GM12873 (cell line): ENCODE data around the gene ZSWIM6.

Source experiments
- TF ChIP-seq, protein P1 (sequence below): IDR thresholded peaks from 2 replicates; pipeline ENCODE4 v1.5.1; 2012; ENCODE audit warnings: low read depth, mild to moderate bottlenecking, moderate library complexity, low read length, control low read depth; ENCODE audit not compliant: insufficient read depth; ENCODE audit errors: missing control alignments

Gene ZSWIM6

GRCh38 chr5:61460471-61460870 lies 128.4 kb downstream of the ZSWIM6 start:
- TF ChIP-seq, protein P1, sequence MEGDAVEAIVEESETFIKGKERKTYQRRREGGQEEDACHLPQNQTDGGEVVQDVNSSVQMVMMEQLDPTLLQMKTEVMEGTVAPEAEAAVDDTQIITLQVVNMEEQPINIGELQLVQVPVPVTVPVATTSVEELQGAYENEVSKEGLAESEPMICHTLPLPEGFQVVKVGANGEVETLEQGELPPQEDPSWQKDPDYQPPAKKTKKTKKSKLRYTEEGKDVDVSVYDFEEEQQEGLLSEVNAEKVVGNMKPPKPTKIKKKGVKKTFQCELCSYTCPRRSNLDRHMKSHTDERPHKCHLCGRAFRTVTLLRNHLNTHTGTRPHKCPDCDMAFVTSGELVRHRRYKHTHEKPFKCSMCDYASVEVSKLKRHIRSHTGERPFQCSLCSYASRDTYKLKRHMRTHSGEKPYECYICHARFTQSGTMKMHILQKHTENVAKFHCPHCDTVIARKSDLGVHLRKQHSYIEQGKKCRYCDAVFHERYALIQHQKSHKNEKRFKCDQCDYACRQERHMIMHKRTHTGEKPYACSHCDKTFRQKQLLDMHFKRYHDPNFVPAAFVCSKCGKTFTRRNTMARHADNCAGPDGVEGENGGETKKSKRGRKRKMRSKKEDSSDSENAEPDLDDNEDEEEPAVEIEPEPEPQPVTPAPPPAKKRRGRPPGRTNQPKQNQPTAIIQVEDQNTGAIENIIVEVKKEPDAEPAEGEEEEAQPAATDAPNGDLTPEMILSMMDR, result no peak

- TF ChIP-seq, protein P1, result no peak
Measured at GRCh38 chr5:61461417-61461816, 129.4 kb downstream of the ZSWIM6 start.

GRCh38 chr5:61461926-61462325 lies 129.9 kb downstream of the ZSWIM6 start:
- TF ChIP-seq, protein P1, result no peak

GRCh38 chr5:61463596-61463995 lies 131.5 kb downstream of the ZSWIM6 start:
- TF ChIP-seq, protein P1, result no peak

- TF ChIP-seq, protein P1, result no peak
Measured at GRCh38 chr5:61464512-61464911, 132.5 kb downstream of the ZSWIM6 start.

DNA sequence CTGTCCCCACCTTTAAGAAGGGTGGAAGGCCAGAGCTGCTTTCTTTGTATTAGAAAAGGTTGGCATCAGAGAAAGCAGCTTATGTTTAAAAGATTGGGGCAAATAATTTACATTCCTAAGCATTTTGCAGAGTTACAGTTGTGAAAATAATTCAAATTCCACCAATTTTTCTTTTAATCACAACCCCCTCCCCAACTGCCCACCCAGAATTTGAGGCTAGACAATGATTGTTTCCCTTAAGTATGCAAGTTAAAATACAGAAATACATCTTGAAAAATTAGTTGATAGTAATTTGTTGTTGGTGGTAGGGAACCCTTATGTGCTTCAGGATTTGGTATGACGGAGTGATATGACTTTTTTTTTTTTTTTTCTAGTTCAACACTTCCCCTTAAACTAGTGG lies 133.0 kb downstream of the ZSWIM6 start:
- TF ChIP-seq, protein P1, result no peak

- TF ChIP-seq, protein P1, result no peak
Measured at GRCh38 chr5:61465496-61465895, 133.4 kb downstream of the ZSWIM6 start.
